Activated CD4-positive, alpha-beta T cell treated with anti-CD3 and anti-CD28 coated beads for 36 hours (primary cell): ENCODE results near the gene GPC1. TPM values are rescaled to one million over a fixed set of nuclear protein-coding genes. Genes with fewer than 3 reads are reported as not detected.

Experiments
- ATAC-seq: fragments of 200-7000 bp; cut with Tn5 transposase; one replicate; pipeline ENCODE4 v1.10.0; 2021; ENCODE audit warnings: mild to moderate bottlenecking, moderate library complexity
- CTCF ChIA-PET: fragments of 350-600 bp; sonication (Branson Sonifier 250); formaldehyde crosslinking; loops from one replicate; lab custom pipeline; 2021; ENCODE audit warnings: antibody characterized with exemption; lab: Charles Lee
- POLR2A ChIA-PET: fragments of 350-600 bp; sonication (Branson Sonifier 250); formaldehyde crosslinking; loops from one replicate; lab custom pipeline; 2021; ENCODE audit warnings: antibody characterized with exemption, inconsistent platforms; lab: Charles Lee
- DNase-seq: peaks from one replicate; pipeline ENCODE4 v3.0.0-alpha.2; 2020
- H3K27ac Mint-ChIP-seq: one replicate; pipeline ENCODE4 v1.8.0; 2021; ENCODE audit warnings: mixed read lengths
- H3K27me3 Mint-ChIP-seq: one replicate; pipeline ENCODE4 v1.8.0; 2021; ENCODE audit warnings: mixed read lengths
- H3K36me3 Mint-ChIP-seq: one replicate; pipeline ENCODE4 v1.8.0; 2021; ENCODE audit warnings: low read depth, mixed read lengths
- H3K4me1 Mint-ChIP-seq: one replicate; pipeline ENCODE4 v1.8.0; 2021; ENCODE audit warnings: mixed read lengths
- H3K4me3 Mint-ChIP-seq: one replicate; pipeline ENCODE4 v1.8.0; 2021; ENCODE audit warnings: mild to moderate bottlenecking, moderate library complexity, mixed read lengths
- H3K9me3 Mint-ChIP-seq: one replicate; pipeline ENCODE4 v1.8.0; 2021; ENCODE audit warnings: low read depth, mixed read lengths
- intact Hi-C, 2 experiments: fragments of 100-400 bp; cut with DNase I in 1 of 2; cut with micrococcal nuclease in 1 of 2; formaldehyde crosslinking; loops; one replicate each; pipeline versions ENCODE4 v1.14.2 to v1.15.1; 2022 to 2024; cut with DNase I, micrococcal nuclease
- total RNA-seq, 2 experiments: library from RNA; stranded (reverse); gene quantifications; one replicate each; pipeline ENCODE4 v1.2.3, GENCODE V29; 2021

Gene GPC1
- total RNA-seq, 2 experiments from 2014 or later = 1.7 to 2.0 TPM

GRCh38 chr2:240429341-240429871 is 6.1 kb upstream of the GPC1 start:
- H3K9me3 Mint-ChIP-seq = no peaks in the 10 kb centered on the region
- ATAC-seq = no peak
- DNase-seq = peak; percentile 4
- H3K4me1 Mint-ChIP-seq = peaks cover 29% of the 10 kb centered on the region
- intact Hi-C loops = no loop called here
- POLR2A ChIA-PET = no interaction called here
- CTCF ChIA-PET = no interaction called here
- no peaks in the 10 kb centered on the region for H3K36me3 Mint-ChIP-seq
- no peak overlapping the region for H3K27ac Mint-ChIP-seq
- no peak overlapping the region for H3K4me3 Mint-ChIP-seq
- H3K27me3 Mint-ChIP-seq = peaks cover 17% of the 10 kb centered on the region

GRCh38 chr2:240429872-240430491 is 5.5 kb upstream of the GPC1 start:
- ChIA-PET POLR2A (no interaction called here), CTCF (no interaction called here)
- DNase-seq (peak; percentile 2), ATAC-seq (no peak)
- intact Hi-C loops = loop anchor here in 1 of 2 experiments (10.0 kb wide), 2 partner anchors 295 to 365 kb away; partner anchors contain the start of gene COPS9
- no peaks in the 10 kb centered on the region for H3K36me3 Mint-ChIP-seq
- H3K4me1 Mint-ChIP-seq = peaks cover 33% of the 10 kb centered on the region
- no peak overlapping the region for H3K4me3 Mint-ChIP-seq
- peaks cover 17% of the 10 kb centered on the region for H3K27me3 Mint-ChIP-seq
- H3K9me3 Mint-ChIP-seq = no peaks in the 10 kb centered on the region
- no peak overlapping the region for H3K27ac Mint-ChIP-seq

GRCh38 chr2:240430595-240430994 is 4.9 kb upstream of the GPC1 start:
- POLR2A ChIA-PET = no interaction called here
- H3K27ac Mint-ChIP-seq = no peak overlapping the region
- intact Hi-C loops = loop anchor here in 1 of 2 experiments (10.0 kb wide), 2 partner anchors 296 to 366 kb away; partner anchors contain the start of gene COPS9
- DNase-seq (peak; percentile 3), ATAC-seq (no peak)
- H3K36me3 Mint-ChIP-seq = no peaks in the 10 kb centered on the region
- H3K27me3 Mint-ChIP-seq = peaks cover 17% of the 10 kb centered on the region
- CTCF ChIA-PET = interaction anchor here (0.5 kb wide), 2 partner anchors 36 to 279 kb away, joined by 3 to 4 read pairs; no protein-coding TSS in a partner anchor
- no peaks in the 10 kb centered on the region for H3K9me3 Mint-ChIP-seq
- peaks cover 33% of the 10 kb centered on the region for H3K4me1 Mint-ChIP-seq
- H3K4me3 Mint-ChIP-seq = no peak overlapping the region

DNA sequence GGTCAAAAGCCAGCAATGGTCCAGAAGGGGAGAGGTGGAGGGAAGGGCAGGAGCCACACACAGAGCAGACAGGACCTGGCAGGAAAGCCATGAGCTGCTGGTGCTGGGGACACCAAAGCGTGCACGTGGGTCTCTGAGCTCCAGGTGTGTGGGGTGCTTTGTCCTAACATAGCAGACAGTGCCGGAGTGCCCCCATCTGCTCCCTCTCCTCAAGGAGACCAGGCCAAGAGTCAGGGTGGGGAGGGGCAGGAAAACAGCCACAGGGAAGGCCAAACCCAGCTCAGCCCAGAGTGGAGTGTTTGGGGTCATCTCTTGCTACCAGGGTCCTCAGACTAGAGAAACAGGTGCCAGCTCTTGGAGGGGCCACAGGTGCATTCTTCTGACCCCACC is 4.2 kb upstream of the GPC1 start:
- intact Hi-C loops = loop anchor here in 1 of 2 experiments (10.0 kb wide), 2 partner anchors 296 to 366 kb away; partner anchors contain the start of gene COPS9
- no peak for ATAC-seq
- peaks cover 33% of the 10 kb centered on the region for H3K4me1 Mint-ChIP-seq
- no peaks in the 10 kb centered on the region for H3K36me3 Mint-ChIP-seq
- H3K27ac Mint-ChIP-seq = no peak overlapping the region
- H3K4me3 Mint-ChIP-seq = no peak overlapping the region
- POLR2A ChIA-PET = no interaction called here
- CTCF ChIA-PET = interaction anchor here (0.5 kb wide), 2 partner anchors 37 to 280 kb away, joined by 3 to 4 read pairs; no protein-coding TSS in a partner anchor
- no peaks in the 10 kb centered on the region for H3K9me3 Mint-ChIP-seq
- no peak for DNase-seq
- H3K27me3 Mint-ChIP-seq = peaks cover 14% of the 10 kb centered on the region

GRCh38 chr2:240431661-240432424 is 3.6 kb upstream of the GPC1 start:
- Mint-ChIP-seq H3K27me3 (peaks cover 10% of the 10 kb centered on the region), H3K36me3 (no peaks in the 10 kb centered on the region), H3K9me3 (no peaks in the 10 kb centered on the region), H3K27ac (no peak overlapping the region), H3K4me1 (peaks cover 30% of the 10 kb centered on the region), H3K4me3 (no peak overlapping the region)
- peak; percentile 3 for DNase-seq
- intact Hi-C loops = loop anchor here in 1 of 2 experiments (10.0 kb wide), 2 partner anchors 297 to 367 kb away; partner anchors contain the start of gene COPS9
- no peak for ATAC-seq
- ChIA-PET CTCF (no interaction called here), POLR2A (no interaction called here)

- H3K27ac Mint-ChIP-seq = no peak overlapping the region
- H3K9me3 Mint-ChIP-seq = no peaks in the 10 kb centered on the region
- POLR2A ChIA-PET = no interaction called here
- no peaks in the 10 kb centered on the region for H3K36me3 Mint-ChIP-seq
- H3K4me3 Mint-ChIP-seq = no peak overlapping the region
- DNase-seq (peak; percentile 2), ATAC-seq (no peak)
- H3K4me1 Mint-ChIP-seq = peaks cover 26% of the 10 kb centered on the region
- CTCF ChIA-PET = no interaction called here
- H3K27me3 Mint-ChIP-seq = peaks cover 15% of the 10 kb centered on the region
- intact Hi-C loops = loop anchor here in 1 of 2 experiments (10.0 kb wide), 2 partner anchors 298 to 368 kb away; partner anchors contain the start of gene COPS9
These were observed 3.0 kb upstream of the GPC1 start for GRCh38 chr2:240432430-240432819.

- peaks cover 18% of the 10 kb centered on the region for H3K27me3 Mint-ChIP-seq
- peak; percentile 5 for DNase-seq
- peaks cover 19% of the 10 kb centered on the region for H3K4me1 Mint-ChIP-seq
- intact Hi-C loops = loop anchor here in 1 of 2 experiments (10.0 kb wide), 2 partner anchors 298 to 368 kb away; partner anchors contain the start of gene COPS9
- H3K36me3 Mint-ChIP-seq = no peaks in the 10 kb centered on the region
- no peak overlapping the region for H3K4me3 Mint-ChIP-seq
- no peak for ATAC-seq
- CTCF ChIA-PET = no interaction called here
- POLR2A ChIA-PET = no interaction called here
- H3K9me3 Mint-ChIP-seq = no peaks in the 10 kb centered on the region
- H3K27ac Mint-ChIP-seq = no peak overlapping the region
These were observed 2.4 kb upstream of the GPC1 start for GRCh38 chr2:240432820-240433801.

- Mint-ChIP-seq H3K27me3 (peaks cover 15% of the 10 kb centered on the region), H3K4me1 (peaks cover 12% of the 10 kb centered on the region), H3K4me3 (peak overlapping the region; percentile 68), H3K36me3 (no peaks in the 10 kb centered on the region), H3K27ac (peak overlapping the region; percentile 26), H3K9me3 (no peaks in the 10 kb centered on the region)
- ATAC-seq = peak; percentile 48
- intact Hi-C loops = loop anchor here (2.0 to 10.0 kb wide), 5 partner anchors 31 to 369 kb away; partner anchors contain the start of genes COPS9 (in 2 of the 2) and DUSP28 (in 1 of the 2)
- ChIA-PET POLR2A (no interaction called here), CTCF (no interaction called here)
- DNase-seq = peak; percentile 67
These were observed 1.3 kb upstream of the GPC1 start for GRCh38 chr2:240433973-240434727.

DNA sequence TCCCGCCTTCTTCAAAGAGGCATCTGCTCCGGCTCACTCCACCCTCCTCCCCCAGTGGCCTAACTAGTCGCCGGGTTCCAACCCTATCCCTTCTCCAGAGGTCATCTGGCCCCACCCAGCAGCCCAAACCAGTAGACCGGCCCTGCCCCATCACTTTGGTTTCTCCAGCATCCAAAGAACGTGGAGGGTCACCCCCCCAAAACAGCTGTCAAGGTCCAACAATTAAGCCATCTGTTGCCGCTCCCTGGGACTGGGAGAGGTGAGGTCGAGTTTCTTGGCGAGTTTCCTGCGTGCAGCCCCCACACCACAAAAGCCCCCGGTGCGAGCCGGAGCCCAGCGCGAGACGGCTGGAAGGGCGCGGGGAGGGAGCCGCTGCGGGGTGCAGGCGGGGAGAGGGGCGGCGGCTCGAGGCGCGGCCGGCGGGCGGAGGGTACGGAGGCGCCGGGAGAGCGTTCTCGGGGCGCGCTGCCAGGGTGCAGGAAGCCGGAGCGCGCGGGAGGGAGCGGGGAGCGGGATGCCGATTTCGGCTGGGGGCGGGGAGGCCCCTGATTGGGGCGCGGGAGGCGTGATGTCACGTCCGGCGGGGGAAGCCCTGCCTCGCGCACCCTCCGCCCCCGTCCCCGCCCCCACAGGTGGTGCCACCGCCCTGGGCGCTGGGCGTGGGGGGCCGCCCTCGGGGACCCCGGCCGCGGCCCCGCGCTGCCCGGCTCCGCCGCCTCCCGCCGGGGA is 571 bp upstream of the GPC1 start:
- CTCF ChIA-PET = no interaction called here
- POLR2A ChIA-PET = no interaction called here
- H3K27me3 Mint-ChIP-seq = peaks cover 15% of the 10 kb centered on the region
- no peaks in the 10 kb centered on the region for H3K9me3 Mint-ChIP-seq
- ATAC-seq (peak; percentile 64), DNase-seq (peak; percentile 91)
- H3K36me3 Mint-ChIP-seq = no peaks in the 10 kb centered on the region
- peaks cover 12% of the 10 kb centered on the region for H3K4me1 Mint-ChIP-seq
- intact Hi-C loops = loop anchor here (1.0 to 10.0 kb wide), 8 partner anchors 32 to 1034 kb away; partner anchors contain the start of genes COPS9 (in 2 of the 2), CAPN10 (in 1 of the 2), DUSP28 (in 1 of the 2) and HDAC4 (in 1 of the 2)
- peak overlapping the region; percentile 26 for H3K27ac Mint-ChIP-seq
- H3K4me3 Mint-ChIP-seq = peak overlapping the region; percentile 68
